H1 (cell line): ENCODE results near the gene SIK3. TPM values are rescaled to one million over a fixed set of nuclear protein-coding genes. Genes with fewer than 3 reads are reported as not detected.

ENCODE experiments used
- CTCF ChIA-PET: fragments of 300-600 bp; sonication (Branson Sonifier 250); formaldehyde crosslinking; loops from one replicate; lab custom pipeline; 2021; ENCODE audit not compliant: partially characterized antibody; lab: Charles Lee
- POLR2A ChIA-PET: fragments of 300-600 bp; sonication (Branson Sonifier 250); formaldehyde crosslinking; loops from one replicate; lab custom pipeline; 2021; ENCODE audit warnings: inconsistent platforms; ENCODE audit not compliant: partially characterized antibody; lab: Charles Lee
- DNase-seq, 2 experiments: peaks; one replicate each; pipeline versions ENCODE4 v3.0.0 to v3.0.0-alpha.2; 2010 to 2022; ENCODE audit warnings: low spot score in 2 of 2, low read depth in 1 of 2, mixed read lengths in 1 of 2
- FAIRE-seq: peaks from 2 replicates; lab custom pipeline; 2011; peaks lifted over from hg19 to GRCh38; lab: Jason Lieb, UNC
- H2AFZ ChIP-seq: 2 replicates; pipeline ENCODE4 v1.8.1; 2012; ENCODE audit warnings: low read length, inconsistent platforms
- H2AK5ac ChIP-seq: 2 replicates; pipeline ENCODE4 v1.6.1; 2013; ENCODE audit warnings: low read depth, low read length
- H2BK120ac ChIP-seq: replicated peaks from 2 replicates; pipeline ENCODE3; 2013; ENCODE audit warnings: low read depth, low read length, inconsistent platforms
- H2BK12ac ChIP-seq: 2 replicates; pipeline ENCODE4 v1.6.1; 2013; ENCODE audit warnings: low read depth, low read length
- H2BK15ac ChIP-seq: 2 replicates; pipeline ENCODE4 v1.6.1; 2013; ENCODE audit warnings: low read length
- H2BK20ac ChIP-seq: 2 replicates; pipeline ENCODE4 v1.6.1; 2013; ENCODE audit warnings: low read length
- H2BK5ac ChIP-seq: 2 replicates; pipeline ENCODE4 v1.6.1; 2013; ENCODE audit warnings: low read depth, low read length
- H3K14ac ChIP-seq: 2 replicates; pipeline ENCODE4 v1.6.1; 2013; ENCODE audit warnings: inconsistent platforms; ENCODE audit not compliant: insufficient read length
- H3K18ac ChIP-seq: 2 replicates; pipeline ENCODE4 v1.6.1; 2013; ENCODE audit warnings: low read length; ENCODE audit errors: extremely low read depth
- H3K23ac ChIP-seq: 2 replicates; pipeline ENCODE4 v1.6.1; 2013; ENCODE audit warnings: inconsistent platforms; ENCODE audit not compliant: insufficient read length
- H3K23me2 ChIP-seq: 2 replicates; pipeline ENCODE4 v1.6.1; 2013; ENCODE audit warnings: low read depth, low read length
- H3K27ac ChIP-seq: 2 replicates; pipeline ENCODE4 v1.6.1; 2011; ENCODE audit warnings: low read depth, low read length, inconsistent platforms
- H3K27me3 ChIP-seq, 4 experiments: replicated peaks in 1 of 4; 1 replicate in 1 of 4; 2 replicates in 3 of 4; pipeline versions ENCODE4 v1.6.1 to v1.8.1; 2011 to 2013; ENCODE audit warnings: low read length in 3 of 4, mild to moderate bottlenecking in 3 of 4, inconsistent platforms in 2 of 4, mixed read lengths in 2 of 4, moderate library complexity in 1 of 4; ENCODE audit not compliant: control insufficient read depth in 3 of 4, insufficient read depth in 3 of 4; ENCODE audit errors: extremely low read depth in 1 of 4
- H3K36me3 ChIP-seq, 4 experiments: 2 replicates each; pipeline versions ENCODE4 v1.6.1 to v1.8.1; 2011 to 2013; ENCODE audit warnings: mild to moderate bottlenecking in 4 of 4, low read length in 3 of 4, moderate library complexity in 2 of 4, control low read depth in 1 of 4, inconsistent platforms in 1 of 4; ENCODE audit not compliant: insufficient read depth in 4 of 4, control insufficient read depth in 2 of 4
- H3K4ac ChIP-seq: replicated peaks from 2 replicates; pipeline ENCODE3; 2013; ENCODE audit warnings: low read length, low read depth, mixed read lengths, inconsistent platforms; ENCODE audit not compliant: insufficient read length
- H3K4me1 ChIP-seq, 4 experiments: replicated peaks in 1 of 4; 1 replicate in 1 of 4; 2 replicates in 3 of 4; pipeline versions ENCODE4 v1.6.1 to v1.8.1; 2011 to 2013; ENCODE audit warnings: low read length in 3 of 4, inconsistent platforms in 2 of 4, mixed read lengths in 1 of 4; ENCODE audit not compliant: insufficient read depth in 4 of 4, control insufficient read depth in 3 of 4
- H3K4me2 ChIP-seq, 2 experiments: 2 replicates each; pipeline versions ENCODE4 v1.6.1 to v1.8.1; 2011 to 2013; ENCODE audit warnings: low read depth in 2 of 2, low read length in 2 of 2, control low read depth in 1 of 2, inconsistent platforms in 1 of 2, mild to moderate bottlenecking in 1 of 2; ENCODE audit not compliant: insufficient read depth in 1 of 2
- H3K4me3 ChIP-seq, 4 experiments: fragments of 200-600, 300-600 bp in 1 of 4; sonication (generic), shearing (Covaris generic), sonication (Bioruptor Twin) in 1 of 4; 2 replicates each; pipeline versions ENCODE4 v1.5.1 to v1.8.1; 2011 to 2016; ENCODE audit warnings: low read length in 4 of 4, low read depth in 3 of 4, control low read depth in 2 of 4, inconsistent platforms in 2 of 4, mild to moderate bottlenecking in 2 of 4, mixed read lengths in 1 of 4, moderate library complexity in 1 of 4; ENCODE audit not compliant: insufficient read depth in 2 of 4; ENCODE audit errors: extremely low read depth in 1 of 4
- H3K56ac ChIP-seq: replicated peaks from 2 replicates; pipeline ENCODE3; 2013; ENCODE audit warnings: low read depth, mild to moderate bottlenecking, mixed read lengths, low read length, inconsistent platforms; ENCODE audit not compliant: insufficient read length
- H3K79me1 ChIP-seq: 2 replicates; pipeline ENCODE4 v1.6.1; 2013; ENCODE audit warnings: low read depth, low read length, control low read depth
- H3K79me2 ChIP-seq, 2 experiments: 2 replicates each; pipeline versions ENCODE4 v1.6.1 to v1.8.1; 2012 to 2013; ENCODE audit warnings: low read length in 2 of 2, mild to moderate bottlenecking in 2 of 2, inconsistent platforms in 1 of 2; ENCODE audit not compliant: insufficient read depth in 2 of 2, control insufficient read depth in 1 of 2
- H3K9ac ChIP-seq, 4 experiments: replicated peaks in 1 of 4; 1 replicate in 1 of 4; 2 replicates in 3 of 4; pipeline versions ENCODE4 v1.6.1 to v1.8.1; 2011 to 2013; ENCODE audit warnings: low read depth in 3 of 4, low read length in 3 of 4, control low read depth in 2 of 4, mild to moderate bottlenecking in 2 of 4, moderate library complexity in 2 of 4, inconsistent platforms in 1 of 4; ENCODE audit errors: extremely low read depth in 1 of 4
- H3K9me3 ChIP-seq, 2 experiments: 2 replicates each; pipeline versions ENCODE4 v1.6.1 to v1.8.1; 2012 to 2013; ENCODE audit warnings: mild to moderate bottlenecking in 2 of 2, moderate library complexity in 2 of 2, control low read depth in 1 of 2, inconsistent platforms in 1 of 2, low read depth in 1 of 2, low read length in 1 of 2, mixed read lengths in 1 of 2; ENCODE audit not compliant: insufficient read depth in 2 of 2
- H4K20me1 ChIP-seq, 2 experiments: replicated peaks in 1 of 2; 2 replicates each; pipeline versions ENCODE3 to v1.8.1; 2011 to 2013; ENCODE audit warnings: inconsistent platforms in 2 of 2, low read length in 2 of 2, mild to moderate bottlenecking in 1 of 2; ENCODE audit not compliant: insufficient read depth in 2 of 2, control insufficient read depth in 1 of 2
- H4K5ac ChIP-seq: 2 replicates; pipeline ENCODE4 v1.6.1; 2013; ENCODE audit warnings: low read length, low read depth, mixed read lengths, inconsistent platforms; ENCODE audit not compliant: insufficient read length
- H4K8ac ChIP-seq: 2 replicates; pipeline ENCODE4 v1.8.0; 2013; ENCODE audit warnings: mild to moderate bottlenecking, moderate library complexity, low read length, inconsistent platforms; ENCODE audit not compliant: insufficient read depth; ENCODE audit errors: extremely low read depth
- H4K91ac ChIP-seq: replicated peaks from 2 replicates; pipeline ENCODE3; 2013; ENCODE audit warnings: low read length, mixed read lengths, inconsistent platforms; ENCODE audit not compliant: insufficient read length
- EZH2 ChIP-seq: fragments of 200-600 bp; sonication (generic); IDR thresholded peaks from 2 replicates; pipeline ENCODE4 v1.7.1; 2012; ENCODE audit warnings: low read depth, mild to moderate bottlenecking, moderate library complexity, low read length, inconsistent platforms; ENCODE audit not compliant: severe bottlenecking
- GABPA ChIP-seq: IDR thresholded peaks from 2 replicates; pipeline ENCODE4 v1.6.1; 2011; ENCODE audit warnings: mild to moderate bottlenecking, low read length, moderate library complexity, borderline replicate concordance; ENCODE audit not compliant: insufficient read depth
- MAFK ChIP-seq: IDR thresholded peaks from 2 replicates; pipeline ENCODE4 v1.6.1; 2012; ENCODE audit warnings: low read depth, mild to moderate bottlenecking, improper control_type of control experiment, low read length
- NRF1 ChIP-seq: IDR thresholded peaks from 2 replicates; pipeline ENCODE4 v1.6.1; 2011; ENCODE audit warnings: mild to moderate bottlenecking, low read depth, low read length, improper control_type of control experiment
- RNF2 ChIP-seq: fragments of 200-900, 300-1000 bp; sonication (generic); IDR thresholded peaks from 2 replicates; pipeline ENCODE4 v1.7.1; 2016; ENCODE audit warnings: borderline replicate concordance, low read depth, mild to moderate bottlenecking, antibody characterized with exemption, low read length; ENCODE audit not compliant: poor library complexity, severe bottlenecking; ENCODE audit errors: missing control alignments
- SP4 ChIP-seq: IDR thresholded peaks from 2 replicates; pipeline ENCODE4 v1.6.1; 2012; ENCODE audit warnings: low read length, inconsistent platforms
- SUZ12 ChIP-seq: fragments of 200-600 bp; sonication (generic); IDR thresholded peaks from 2 replicates; pipeline ENCODE4 v1.6.1; 2012; ENCODE audit warnings: mild to moderate bottlenecking, inconsistent platforms, low read length, moderate library complexity, mixed read lengths
- TAF7 ChIP-seq: optimal IDR thresholded peaks from 2 replicates; pipeline ENCODE3; 2011; ENCODE audit warnings: low read depth, mild to moderate bottlenecking, inconsistent platforms, low read length, moderate library complexity, borderline replicate concordance
- WGBS, 2 experiments: shearing (Covaris generic) in 1 of 2; methylation state at CpG; one replicate each; pipeline versions ENCODE4 v1.1.6 to v1.1.7; 2013 to 2015; ENCODE audit warnings: low lambda C conversion rate in 2 of 2, mixed read lengths in 2 of 2, inconsistent platforms in 1 of 2, low coverage in 1 of 2, missing lambda C conversion rate in 1 of 2; ENCODE audit not compliant: insufficient replicate concordance in 2 of 2, insufficient coverage in 1 of 2, insufficient read length in 1 of 2; ENCODE audit errors: extremely low coverage in 1 of 2, missing lambda C conversion rate in 1 of 2; 5-methylcytosine and 5-hydroxymethylcytosine counted together
- polyA plus RNA-seq, 7 experiments: library from polyadenylated mRNA; depleted of rRNA in 3 of 7; stranded (reverse) in 5 of 7; unstranded in 2 of 7; fragments of >200 nt in 5 of 7; fragments of 200-250 nt in 2 of 7; gene quantifications; 1 replicate in 5 of 7; 2 replicates in 1 of 7; 4 replicates in 1 of 7; pipeline versions ENCODE4 v1.2.1 to v1.2.3, GENCODE V29; 2011 to 2013; ENCODE audit warnings: missing spikeins in 2 of 7, mixed read lengths in 2 of 7
- total RNA-seq: library from RNA; stranded (reverse); fragmentation: NEBNext Ultra II Directional; extraction: Animal tissue kit (Norgen Biotek cat#: 25700); gene quantifications from 2 replicates; pipeline ENCODE4 v1.2.1, GENCODE V29; 2021
- TF ChIP-seq, protein P1 (sequence below): IDR thresholded peaks from 2 replicates; pipeline ENCODE4 v1.6.1; 2012; ENCODE audit warnings: inconsistent platforms
- TF ChIP-seq, protein P2 (sequence below): IDR thresholded peaks from 2 replicates; pipeline ENCODE4 v1.6.1; 2012; ENCODE audit warnings: low read length, inconsistent platforms

The SIK3 gene
- total and polyA plus RNA-seq, 2 of the 8 experiments (the other 6 are each of a cell fraction or from before 2014, with no cell fraction given) = 19.9 to 32.1 TPM

DNA sequence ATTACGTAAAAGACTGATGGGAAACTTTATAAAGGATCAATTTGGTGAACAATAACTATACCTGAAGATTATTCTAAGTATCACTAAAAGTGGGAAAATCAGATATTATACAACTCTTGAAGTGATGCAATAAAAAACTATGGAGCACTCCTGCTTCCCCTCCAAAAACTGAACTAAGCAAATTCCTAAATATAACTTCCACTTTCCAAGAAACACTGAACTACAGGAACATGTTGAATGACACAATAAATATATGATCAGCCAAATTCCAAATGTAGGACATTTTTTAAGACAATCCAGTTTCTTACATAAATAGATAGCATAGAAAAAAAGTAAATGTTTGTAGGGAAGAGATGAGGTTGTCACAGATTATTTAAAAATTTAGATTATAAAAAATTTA is 158.7 kb downstream of the SIK3 start:
- FAIRE-seq = no peak
- no peak overlapping the region for H2AK5ac ChIP-seq
- no peak overlapping the region for H2BK5ac ChIP-seq
- H4K20me1 ChIP-seq = no peaks in the 10 kb centered on the region
- H3K4me3 ChIP-seq = no peak overlapping the region
- H3K4me1 ChIP-seq = no peaks in the 10 kb centered on the region
- H2BK12ac ChIP-seq = no peak overlapping the region
- H2BK120ac ChIP-seq = no peak overlapping the region
- H3K4ac ChIP-seq = no peak overlapping the region
- CTCF ChIA-PET = no interaction called here
- no peak overlapping the region for H2AFZ ChIP-seq
- H3K14ac ChIP-seq = no peak overlapping the region
- H2BK15ac ChIP-seq = no peak overlapping the region
- no peak overlapping the region for H3K9ac ChIP-seq
- DNase-seq = no peak
- 87% methylated on average over 1 of the region's 1 CpG; no CpG with 5 or more reads in 1 of the 2 experiments for WGBS, 2 experiments
- H3K23me2 ChIP-seq = no peaks in the 10 kb centered on the region
- H3K23ac ChIP-seq = no peak overlapping the region
- no peak overlapping the region for H3K18ac ChIP-seq
- H3K9me3 ChIP-seq = no peaks in the 10 kb centered on the region
- H4K8ac ChIP-seq = no peak overlapping the region
- no peaks in the 10 kb centered on the region for H3K27me3 ChIP-seq
- H3K36me3 ChIP-seq = no peaks in the 10 kb centered on the region
- H2BK20ac ChIP-seq = no peak overlapping the region
- POLR2A ChIA-PET = interaction anchor here (1.1 kb wide), 1 partner anchor 19 kb away, joined by 3 read pairs; no protein-coding TSS in a partner anchor
- no peak overlapping the region for H4K5ac ChIP-seq
- H3K79me1 ChIP-seq = no peaks in the 10 kb centered on the region
- H3K79me2 ChIP-seq = no peaks in the 10 kb centered on the region
- no peak overlapping the region for H3K56ac ChIP-seq
- no peak overlapping the region for H3K27ac ChIP-seq
- TF ChIP-seq SP4 (no peak), TAF7 (no peak), NRF1 (no peak), MAFK (no peak), SUZ12 (no peak), RNF2 (no peak), EZH2 (no peak), GABPA (no peak)
- TF ChIP-seq, protein P1, sequence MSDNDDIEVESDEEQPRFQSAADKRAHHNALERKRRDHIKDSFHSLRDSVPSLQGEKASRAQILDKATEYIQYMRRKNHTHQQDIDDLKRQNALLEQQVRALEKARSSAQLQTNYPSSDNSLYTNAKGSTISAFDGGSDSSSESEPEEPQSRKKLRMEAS = no peak
- TF ChIP-seq, protein P2, sequence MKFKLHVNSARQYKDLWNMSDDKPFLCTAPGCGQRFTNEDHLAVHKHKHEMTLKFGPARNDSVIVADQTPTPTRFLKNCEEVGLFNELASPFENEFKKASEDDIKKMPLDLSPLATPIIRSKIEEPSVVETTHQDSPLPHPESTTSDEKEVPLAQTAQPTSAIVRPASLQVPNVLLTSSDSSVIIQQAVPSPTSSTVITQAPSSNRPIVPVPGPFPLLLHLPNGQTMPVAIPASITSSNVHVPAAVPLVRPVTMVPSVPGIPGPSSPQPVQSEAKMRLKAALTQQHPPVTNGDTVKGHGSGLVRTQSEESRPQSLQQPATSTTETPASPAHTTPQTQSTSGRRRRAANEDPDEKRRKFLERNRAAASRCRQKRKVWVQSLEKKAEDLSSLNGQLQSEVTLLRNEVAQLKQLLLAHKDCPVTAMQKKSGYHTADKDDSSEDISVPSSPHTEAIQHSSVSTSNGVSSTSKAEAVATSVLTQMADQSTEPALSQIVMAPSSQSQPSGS = no peak
- TF ChIP-seq, all 59 proteins: peak for 0
- Histone ChIP-seq H4K91ac (no peak overlapping the region), H3K4me2 (no peak overlapping the region)
